SK-N-SH (cell line): ENCODE measurements around the gene KMT2E. TPM values are rescaled to one million over a fixed set of nuclear protein-coding genes. Genes with fewer than 3 reads are reported as not detected.

ENCODE experiments used
- CTCF ChIA-PET: fragments of 300-600, 350-600 bp; formaldehyde crosslinking; extraction: SDS; loops from one replicate; lab custom pipeline; 2021; lab: Yijun Ruan, JAX
- POLR2A ChIA-PET: fragments of 350-600 bp; sonication (Branson Sonifier 250); formaldehyde crosslinking; extraction: SDS; loops from one replicate; lab custom pipeline; 2020; ENCODE audit warnings: antibody characterized with exemption, inconsistent platforms; lab: Yijun Ruan, JAX
- DNase-seq: peaks from one replicate; pipeline ENCODE4 v3.0.0; 2012
- H2AFZ ChIP-seq: fragments of 200-600 bp; sonication (generic); 2 replicates; pipeline ENCODE4 v1.8.1; 2016; ENCODE audit warnings: antibody characterized with exemption, mild to moderate bottlenecking, low read depth
- H3F3A ChIP-seq: fragments of 200-600 bp; sonication (generic); replicated peaks from 2 replicates; pipeline ENCODE3; 2016; ENCODE audit warnings: antibody characterized with exemption, mild to moderate bottlenecking; ENCODE audit not compliant: insufficient read depth
- H3K27ac ChIP-seq, 2 experiments: fragments of 200-500 bp in 1 of 2; fragments of 200-600 bp in 1 of 2; sonication (Bioruptor generic) in 1 of 2; sonication (generic), shearing (Covaris generic) in 1 of 2; 2 replicates each; pipeline versions ENCODE4 v1.5.1 to v1.6.1; 2014 to 2016; ENCODE audit warnings: low read depth in 2 of 2, inconsistent platforms in 1 of 2, low read length in 1 of 2, mild to moderate bottlenecking in 1 of 2, mixed read lengths in 1 of 2
- H3K27me3 ChIP-seq: fragments of 200-600 bp; sonication (generic), shearing (Covaris generic); 2 replicates; pipeline ENCODE4 v1.6.1; 2016; ENCODE audit warnings: mixed run types; ENCODE audit not compliant: insufficient read depth
- H3K36me3 ChIP-seq, 2 experiments: fragments of 200-500 bp in 1 of 2; fragments of 200-600 bp in 1 of 2; sonication (Bioruptor generic) in 1 of 2; sonication (generic) in 1 of 2; replicated peaks in 1 of 2; 2 replicates each; pipeline versions ENCODE3 to v1.5.1; 2014 to 2016; ENCODE audit warnings: low read length in 1 of 2, mild to moderate bottlenecking in 1 of 2; ENCODE audit not compliant: insufficient read depth in 2 of 2, control insufficient read depth in 1 of 2
- H3K4me1 ChIP-seq, 2 experiments: fragments of 200-500 bp in 1 of 2; fragments of 200-600 bp in 1 of 2; sonication (Bioruptor generic) in 1 of 2; sonication (generic), shearing (Covaris generic) in 1 of 2; 2 replicates each; pipeline versions ENCODE4 v1.5.1 to v1.6.1; 2014 to 2016; ENCODE audit warnings: low read depth in 1 of 2, low read length in 1 of 2, mixed run types in 1 of 2; ENCODE audit not compliant: insufficient read depth in 2 of 2, control insufficient read depth in 1 of 2
- H3K4me2 ChIP-seq: fragments of 200-600 bp; sonication (generic), shearing (Covaris generic); 2 replicates; pipeline ENCODE4 v1.6.1; 2017; ENCODE audit warnings: mixed run types
- H3K4me3 ChIP-seq, 2 experiments: fragments of 200-500 bp in 1 of 2; fragments of 200-600 bp in 1 of 2; sonication (Bioruptor generic) in 1 of 2; sonication (generic), shearing (Covaris generic) in 1 of 2; 2 replicates each; pipeline versions ENCODE4 v1.5.1 to v1.8.1; 2014 to 2016; ENCODE audit warnings: low read depth in 2 of 2, inconsistent platforms in 1 of 2, low read length in 1 of 2, mild to moderate bottlenecking in 1 of 2, mixed read lengths in 1 of 2, moderate library complexity in 1 of 2
- H3K79me2 ChIP-seq: fragments of 200-600 bp; sonication (generic); 2 replicates; pipeline ENCODE4 v1.8.1; 2017; ENCODE audit warnings: mild to moderate bottlenecking; ENCODE audit not compliant: insufficient read depth
- H3K9ac ChIP-seq: fragments of 200-600 bp; sonication (generic); 2 replicates; pipeline ENCODE4 v1.6.1; 2017; ENCODE audit warnings: mixed run types
- H3K9me2 ChIP-seq: fragments of 200-600 bp; sonication (generic); 2 replicates; pipeline ENCODE4 v1.6.1; 2017; ENCODE audit warnings: mixed run types
- H3K9me3 ChIP-seq: fragments of 200-600 bp; sonication (generic); 2 replicates; pipeline ENCODE4 v1.6.1; 2017; ENCODE audit warnings: mixed run types, mild to moderate bottlenecking, moderate library complexity
- H4K20me1 ChIP-seq: fragments of 200-600 bp; sonication (generic); 2 replicates; pipeline ENCODE4 v1.6.1; 2017; ENCODE audit warnings: mild to moderate bottlenecking, mixed run types; ENCODE audit not compliant: insufficient read depth
- CHD2 ChIP-seq: fragments of 150-350 bp; IDR thresholded peaks from 2 replicates; pipeline ENCODE4 v1.6.1; 2018; ENCODE audit warnings: low read length; ENCODE audit not compliant: partially characterized antibody
- ELF1 ChIP-seq: IDR thresholded peaks from 2 replicates; pipeline ENCODE4 v1.4.0; 2012
- EP300 ChIP-seq, 2 experiments: IDR thresholded peaks; 2 replicates each; pipeline versions ENCODE4 v1.4.0 to v1.6.1; 2012; ENCODE audit warnings: borderline replicate concordance in 1 of 2, low read depth in 1 of 2, low read length in 1 of 2
- FOSL2 ChIP-seq: IDR thresholded peaks from 2 replicates; pipeline ENCODE4 v1.4.0; 2012; ENCODE audit warnings: low read depth, mild to moderate bottlenecking, moderate library complexity, borderline replicate concordance
- GABPA ChIP-seq: IDR thresholded peaks from 2 replicates; pipeline ENCODE4 v1.4.0; 2012; ENCODE audit warnings: low read depth, mild to moderate bottlenecking
- GATA2 ChIP-seq: sonication (generic); formaldehyde crosslinking; IDR thresholded peaks from 2 replicates; pipeline ENCODE4 v1.5.0; 2020; ENCODE audit warnings: mild to moderate bottlenecking, missing genetic modification reagents
- IRF3 ChIP-seq: fragments of 150-350 bp; IDR thresholded peaks from 2 replicates; pipeline ENCODE4 v1.6.1; 2016; ENCODE audit warnings: mild to moderate bottlenecking, low read depth, low read length
- MEF2A ChIP-seq: IDR thresholded peaks from 2 replicates; pipeline ENCODE4 v1.4.0; 2012; ENCODE audit warnings: low read depth, borderline replicate concordance
- NFIC ChIP-seq: IDR thresholded peaks from 2 replicates; pipeline ENCODE4 v1.4.0; 2012; ENCODE audit warnings: borderline replicate concordance
- POLR2AphosphoS5 ChIP-seq: IDR thresholded peaks from 2 replicates; pipeline ENCODE4 v1.6.1; 2012; ENCODE audit warnings: low read depth, low read length
- RAD21 ChIP-seq: IDR thresholded peaks from 2 replicates; pipeline ENCODE4 v1.6.1; 2012; ENCODE audit warnings: mild to moderate bottlenecking, low read length
- RXRA ChIP-seq: IDR thresholded peaks from 2 replicates; pipeline ENCODE4 v1.4.0; 2012; ENCODE audit warnings: low read depth, mild to moderate bottlenecking, borderline replicate concordance
- SMC3 ChIP-seq: IDR thresholded peaks from 2 replicates; pipeline ENCODE4 v1.6.1; 2012; ENCODE audit warnings: low read depth, low read length, improper control_type of control experiment
- TCF12 ChIP-seq: IDR thresholded peaks from 2 replicates; pipeline ENCODE4 v1.4.0; 2012
- WGBS: methylation state at CpG from one replicate; pipeline ENCODE4 v1.1.6; 2017; ENCODE audit warnings: low lambda C conversion rate; 5-methylcytosine and 5-hydroxymethylcytosine counted together
- polyA plus RNA-seq, 3 experiments: library from polyadenylated mRNA; depleted of rRNA; stranded (reverse); fragments of >200 nt; gene quantifications; 2 replicates each; pipeline ENCODE4 v1.2.3, GENCODE V29; 2012
- TF ChIP-seq, protein P1 (sequence below): IDR thresholded peaks from 2 replicates; pipeline ENCODE4; 2012
- TF ChIP-seq, protein P2 (sequence below): fragments of 200-600 bp; sonication (generic); IDR thresholded peaks from 2 replicates; pipeline ENCODE4 v1.6.1; 2017; ENCODE audit warnings: antibody characterized with exemption, mild to moderate bottlenecking, moderate library complexity
- TF ChIP-seq, protein P3 (sequence below): IDR thresholded peaks from 2 replicates; pipeline ENCODE4 v1.4.0; 2012; ENCODE audit warnings: low read depth, borderline replicate concordance

The KMT2E gene
- polyA plus RNA-seq, 1 of the 3 experiments (the other 2 are of a cell fraction) = 6.4 TPM

- H3K4me1 ChIP-seq = peaks cover 0 to 14% of the 10 kb centered on the region in 2 experiments; a peak in 2 of 4 replicates
- H3K9ac ChIP-seq = no peak overlapping the region
- no peak for DNase-seq
- no peak for TF ChIP-seq GABPA
- TF ChIP-seq, protein P1, sequence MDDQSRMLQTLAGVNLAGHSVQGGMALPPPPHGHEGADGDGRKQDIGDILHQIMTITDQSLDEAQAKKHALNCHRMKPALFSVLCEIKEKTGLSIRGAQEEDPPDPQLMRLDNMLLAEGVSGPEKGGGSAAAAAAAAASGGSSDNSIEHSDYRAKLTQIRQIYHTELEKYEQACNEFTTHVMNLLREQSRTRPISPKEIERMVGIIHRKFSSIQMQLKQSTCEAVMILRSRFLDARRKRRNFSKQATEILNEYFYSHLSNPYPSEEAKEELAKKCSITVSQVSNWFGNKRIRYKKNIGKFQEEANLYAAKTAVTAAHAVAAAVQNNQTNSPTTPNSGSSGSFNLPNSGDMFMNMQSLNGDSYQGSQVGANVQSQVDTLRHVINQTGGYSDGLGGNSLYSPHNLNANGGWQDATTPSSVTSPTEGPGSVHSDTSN = no peak
- TF ChIP-seq RXRA = no peak
- no peak for TF ChIP-seq EP300 (IDR thresholded peaks at IDR 0.05; ENCODE audit: borderline replicate concordance in 1 of 2, low read depth in 1 of 2, low read length in 1 of 2)
- TF ChIP-seq MEF2A = no peak
- TF ChIP-seq, protein P2, sequence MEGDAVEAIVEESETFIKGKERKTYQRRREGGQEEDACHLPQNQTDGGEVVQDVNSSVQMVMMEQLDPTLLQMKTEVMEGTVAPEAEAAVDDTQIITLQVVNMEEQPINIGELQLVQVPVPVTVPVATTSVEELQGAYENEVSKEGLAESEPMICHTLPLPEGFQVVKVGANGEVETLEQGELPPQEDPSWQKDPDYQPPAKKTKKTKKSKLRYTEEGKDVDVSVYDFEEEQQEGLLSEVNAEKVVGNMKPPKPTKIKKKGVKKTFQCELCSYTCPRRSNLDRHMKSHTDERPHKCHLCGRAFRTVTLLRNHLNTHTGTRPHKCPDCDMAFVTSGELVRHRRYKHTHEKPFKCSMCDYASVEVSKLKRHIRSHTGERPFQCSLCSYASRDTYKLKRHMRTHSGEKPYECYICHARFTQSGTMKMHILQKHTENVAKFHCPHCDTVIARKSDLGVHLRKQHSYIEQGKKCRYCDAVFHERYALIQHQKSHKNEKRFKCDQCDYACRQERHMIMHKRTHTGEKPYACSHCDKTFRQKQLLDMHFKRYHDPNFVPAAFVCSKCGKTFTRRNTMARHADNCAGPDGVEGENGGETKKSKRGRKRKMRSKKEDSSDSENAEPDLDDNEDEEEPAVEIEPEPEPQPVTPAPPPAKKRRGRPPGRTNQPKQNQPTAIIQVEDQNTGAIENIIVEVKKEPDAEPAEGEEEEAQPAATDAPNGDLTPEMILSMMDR = no peak
- TF ChIP-seq, all 33 proteins: peak for 0
- no peaks in the 10 kb centered on the region for H3K9me3 ChIP-seq
- no peaks in the 10 kb centered on the region for H3K9me2 ChIP-seq
- no peaks in the 10 kb centered on the region for H3K27me3 ChIP-seq
- POLR2A ChIA-PET = no interaction called here
- CTCF ChIA-PET = interaction anchor here (1.3 to 3.6 kb wide), 3 partner anchors 10 to 130 kb away, joined by 3 to 17 read pairs (median 7); no protein-coding TSS in a partner anchor
- no peak overlapping the region for H3K4me3 ChIP-seq
- peaks cover 93% of the 10 kb centered on the region for H3K79me2 ChIP-seq
- peaks cover 21% of the 10 kb centered on the region for H3F3A ChIP-seq
- H3K4me2 ChIP-seq = no peak overlapping the region
- H3K36me3 ChIP-seq = peaks cover 45 to 81% of the 10 kb centered on the region in 2 experiments
- no peak overlapping the region for H2AFZ ChIP-seq
- 89% methylated on average over 4 of the region's 4 CpGs for WGBS
- H3K27ac ChIP-seq = no peak overlapping the region
- H4K20me1 ChIP-seq = peaks cover 68% of the 10 kb centered on the region
Measured at GRCh38 chr7:105047932-105048331, 33.9 kb downstream of the KMT2E start.

- peaks cover 32 to 77% of the 10 kb centered on the region in 2 experiments for H3K36me3 ChIP-seq
- H3K4me3 ChIP-seq = no peak overlapping the region
- peaks cover 94% of the 10 kb centered on the region for H3K79me2 ChIP-seq
- H3K4me1 ChIP-seq = peaks cover 0 to 14% of the 10 kb centered on the region in 2 experiments; a peak in 2 of 4 replicates
- no peaks in the 10 kb centered on the region for H3K9me3 ChIP-seq
- peaks cover 17% of the 10 kb centered on the region for H3F3A ChIP-seq
- H3K27me3 ChIP-seq = no peaks in the 10 kb centered on the region
- 93% methylated on average over 1 of the region's 1 CpG for WGBS
- no peak overlapping the region for H2AFZ ChIP-seq
- no peak for DNase-seq
- H3K9ac ChIP-seq = no peak overlapping the region
- ChIA-PET POLR2A (no interaction called here), CTCF (interaction anchor here (1.6 kb wide), 1 partner anchor 9 kb away, joined by 6 read pairs; no protein-coding TSS in a partner anchor)
- no peaks in the 10 kb centered on the region for H3K9me2 ChIP-seq
- no peak overlapping the region for H3K4me2 ChIP-seq
- peaks cover 80% of the 10 kb centered on the region for H4K20me1 ChIP-seq
- no peak overlapping the region for H3K27ac ChIP-seq
- TF ChIP-seq RAD21 (no peak), NFIC (no peak), TCF12 (no peak), IRF3 (no peak), ELF1 (no peak), MEF2A (no peak), POLR2AphosphoS5 (no peak), GATA2 (CRISPR knock-in tag) (no peak), SMC3 (no peak), FOSL2 (no peak), CHD2 (no peak)
- TF ChIP-seq, protein P3, sequence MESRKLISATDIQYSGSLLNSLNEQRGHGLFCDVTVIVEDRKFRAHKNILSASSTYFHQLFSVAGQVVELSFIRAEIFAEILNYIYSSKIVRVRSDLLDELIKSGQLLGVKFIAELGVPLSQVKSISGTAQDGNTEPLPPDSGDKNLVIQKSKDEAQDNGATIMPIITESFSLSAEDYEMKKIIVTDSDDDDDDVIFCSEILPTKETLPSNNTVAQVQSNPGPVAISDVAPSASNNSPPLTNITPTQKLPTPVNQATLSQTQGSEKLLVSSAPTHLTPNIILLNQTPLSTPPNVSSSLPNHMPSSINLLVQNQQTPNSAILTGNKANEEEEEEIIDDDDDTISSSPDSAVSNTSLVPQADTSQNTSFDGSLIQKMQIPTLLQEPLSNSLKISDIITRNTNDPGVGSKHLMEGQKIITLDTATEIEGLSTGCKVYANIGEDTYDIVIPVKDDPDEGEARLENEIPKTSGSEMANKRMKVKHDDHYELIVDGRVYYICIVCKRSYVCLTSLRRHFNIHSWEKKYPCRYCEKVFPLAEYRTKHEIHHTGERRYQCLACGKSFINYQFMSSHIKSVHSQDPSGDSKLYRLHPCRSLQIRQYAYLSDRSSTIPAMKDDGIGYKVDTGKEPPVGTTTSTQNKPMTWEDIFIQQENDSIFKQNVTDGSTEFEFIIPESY = no peak
- TF ChIP-seq, protein P1 = no peak
Measured at GRCh38 chr7:105050493-105050892, 36.5 kb downstream of the KMT2E start.
